Neural cell (in vitro differentiated cells): Measurements from ENCODE around the gene PPM1H. TPM values are rescaled to one million over a fixed set of nuclear protein-coding genes. Genes with fewer than 3 reads are reported as not detected.

Experiments
- H2AFZ ChIP-seq: fragments of 200-600, 300-800 bp; sonication (generic), shearing (Covaris generic); 2 replicates; pipeline ENCODE4 v1.6.0; 2014; ENCODE audit warnings: low read depth, mild to moderate bottlenecking, antibody characterized with exemption, low read length, moderate library complexity
- H3F3A ChIP-seq: fragments of 200-600 bp; shearing (Covaris generic); 2 replicates; pipeline ENCODE4 v1.6.1; 2016; ENCODE audit warnings: mild to moderate bottlenecking, moderate library complexity, mixed read lengths, antibody characterized with exemption, low read length; ENCODE audit not compliant: insufficient read depth, poor library complexity, severe bottlenecking
- H3K27ac ChIP-seq: fragments of 200-600, 300-800 bp; sonication (generic), shearing (Covaris generic); 2 replicates; pipeline ENCODE4 v1.5.1; 2014; ENCODE audit warnings: mild to moderate bottlenecking, low read length, moderate library complexity
- H3K27me3 ChIP-seq: fragments of 300-800, 200-600 bp; sonication (generic), shearing (Covaris generic); 2 replicates; pipeline ENCODE4 v1.6.0; 2014; ENCODE audit warnings: mild to moderate bottlenecking, low read depth, low read length, moderate library complexity; ENCODE audit not compliant: insufficient read depth
- H3K36me3 ChIP-seq: fragments of 300-800, 200-600 bp; sonication (generic), shearing (Covaris generic); 2 replicates; pipeline ENCODE4 v1.5.1; 2014; ENCODE audit warnings: mild to moderate bottlenecking, antibody characterized with exemption, low read length, moderate library complexity; ENCODE audit not compliant: insufficient read depth
- H3K4me2 ChIP-seq: fragments of 300-800, 200-600 bp; sonication (generic), shearing (Covaris generic); 2 replicates; pipeline ENCODE4 v1.6.0; 2014; ENCODE audit warnings: mild to moderate bottlenecking, low read length
- H3K4me3 ChIP-seq: fragments of 300-800, 200-600 bp; sonication (generic), shearing (Covaris generic); 2 replicates; pipeline ENCODE4 v1.5.1; 2014; ENCODE audit warnings: mild to moderate bottlenecking, low read length, moderate library complexity
- H3K79me2 ChIP-seq: fragments of 200-600 bp; shearing (Covaris generic); replicated peaks from 2 replicates; pipeline ENCODE4 v1.6.0; 2014; ENCODE audit warnings: mild to moderate bottlenecking, low read length, moderate library complexity; ENCODE audit not compliant: insufficient read depth
- H3K9ac ChIP-seq: fragments of 300-800, 200-600 bp; sonication (generic), shearing (Covaris generic); 2 replicates; pipeline ENCODE4 v1.6.1; 2016; ENCODE audit warnings: mild to moderate bottlenecking, low read length, mixed read lengths
- H3K9me2 ChIP-seq: fragments of 200-600 bp; shearing (Covaris generic); 2 replicates; pipeline ENCODE4 v1.6.1; 2016; ENCODE audit warnings: mild to moderate bottlenecking, low read length, mixed read lengths; ENCODE audit not compliant: insufficient read depth
- H3K9me3 ChIP-seq: fragments of 200-600, 300-800 bp; sonication (generic), shearing (Covaris generic); 2 replicates; pipeline ENCODE4 v1.6.1; 2016; ENCODE audit warnings: mild to moderate bottlenecking, mixed run types, low read length, moderate library complexity, mixed read lengths
- H4K20me1 ChIP-seq: fragments of 200-600 bp; shearing (Covaris generic); 2 replicates; pipeline ENCODE4 v1.6.1; 2016; ENCODE audit warnings: mild to moderate bottlenecking, mixed run types; ENCODE audit not compliant: insufficient read depth
- CTCF ChIP-seq: fragments of 450-650 bp; IDR thresholded peaks from 2 replicates; pipeline ENCODE4 v1.5.1; 2014; ENCODE audit warnings: antibody characterized with exemption, mild to moderate bottlenecking, moderate library complexity; ENCODE audit not compliant: poor library complexity, severe bottlenecking
- EP300 ChIP-seq: fragments of 450-650 bp; conservative IDR thresholded peaks from 2 replicates; pipeline ENCODE4 v1.6.1; 2014; ENCODE audit warnings: antibody characterized with exemption, mild to moderate bottlenecking, moderate library complexity; ENCODE audit not compliant: poor library complexity, severe bottlenecking
- MXI1 ChIP-seq: fragments of 450-650 bp; conservative IDR thresholded peaks from 2 replicates; pipeline ENCODE4 v1.6.1; 2014; ENCODE audit warnings: antibody characterized with exemption, mild to moderate bottlenecking; ENCODE audit not compliant: poor library complexity, severe bottlenecking
- POLR2AphosphoS5 ChIP-seq: IDR thresholded peaks from 2 replicates; pipeline ENCODE4 v1.6.1; 2012
- RAD21 ChIP-seq: fragments of 450-650 bp; conservative IDR thresholded peaks from 2 replicates; pipeline ENCODE4 v1.6.1; 2014; ENCODE audit warnings: antibody characterized with exemption, mild to moderate bottlenecking, moderate library complexity
- REST ChIP-seq: IDR thresholded peaks from 2 replicates; pipeline ENCODE4 v1.6.1; 2012; ENCODE audit warnings: borderline replicate concordance
- SMC3 ChIP-seq: fragments of 450-650 bp; conservative IDR thresholded peaks from 2 replicates; pipeline ENCODE4 v1.6.1; 2014; ENCODE audit warnings: antibody characterized with exemption, mild to moderate bottlenecking, moderate library complexity; ENCODE audit not compliant: poor library complexity
- TAF1 ChIP-seq: IDR thresholded peaks from 2 replicates; pipeline ENCODE4 v1.6.1; 2012; ENCODE audit warnings: low read depth
- polyA plus RNA-seq: library from polyadenylated mRNA; depleted of rRNA; stranded (reverse); fragments of >200 nt; gene quantifications from 2 replicates; pipeline ENCODE4 v1.2.3, GENCODE V29; 2014

The PPM1H gene
- polyA plus RNA-seq, 1 donor from 2014 or later: 3.9 TPM

DNA sequence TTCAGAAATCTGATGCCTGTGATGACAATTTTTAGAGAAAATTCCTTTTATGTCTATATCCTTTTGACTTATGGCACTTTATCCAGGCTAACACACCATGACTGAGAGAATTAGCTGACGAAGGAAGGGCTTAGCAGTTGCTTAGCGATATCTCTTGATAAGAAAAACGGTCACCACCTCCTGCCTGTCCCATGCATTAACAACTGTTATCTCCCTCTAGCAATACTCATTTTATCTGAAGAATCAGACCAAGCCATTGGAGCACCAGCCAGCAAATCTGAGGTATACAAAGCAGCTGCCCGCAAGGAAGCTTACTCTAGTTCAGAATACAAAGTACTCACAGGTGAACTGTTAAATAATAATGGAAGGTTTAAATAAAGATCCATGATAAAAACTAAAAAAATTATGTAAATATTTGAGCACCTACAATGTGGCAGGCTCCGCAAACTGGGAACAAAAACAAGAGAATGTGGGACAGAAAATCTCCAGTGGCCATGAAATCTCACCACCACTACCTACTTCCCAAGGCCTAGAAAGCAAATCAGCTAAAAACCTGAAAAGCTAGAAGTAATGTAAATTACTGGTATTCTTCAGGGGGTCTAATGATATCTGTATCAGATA, 24.3 kb downstream of the PPM1H start:
- H3K27me3 ChIP-seq: no peaks in the 10 kb centered on the region
- H3K4me2 ChIP-seq: no peak overlapping the region
- no peak overlapping the region for H2AFZ ChIP-seq
- no peak overlapping the region for H3K4me3 ChIP-seq
- H3K9ac ChIP-seq: no peak overlapping the region
- H3F3A ChIP-seq: no peaks in the 10 kb centered on the region
- H3K9me3 ChIP-seq: no peaks in the 10 kb centered on the region
- no peaks in the 10 kb centered on the region for H4K20me1 ChIP-seq
- no peak for TF ChIP-seq REST
- H3K27ac ChIP-seq: no peak overlapping the region
- no peaks in the 10 kb centered on the region for H3K79me2 ChIP-seq
- H3K36me3 ChIP-seq: no peaks in the 10 kb centered on the region
- no peaks in the 10 kb centered on the region for H3K9me2 ChIP-seq

GRCh38 chr12:62909340-62909739, 25.6 kb downstream of the PPM1H start:
- H3K9me2 ChIP-seq: no peaks in the 10 kb centered on the region
- H3K36me3 ChIP-seq: no peaks in the 10 kb centered on the region
- no peaks in the 10 kb centered on the region for H4K20me1 ChIP-seq
- H2AFZ ChIP-seq: no peak overlapping the region
- H3K27me3 ChIP-seq: no peaks in the 10 kb centered on the region
- H3F3A ChIP-seq: no peaks in the 10 kb centered on the region
- H3K9ac ChIP-seq: no peak overlapping the region
- no peak overlapping the region for H3K27ac ChIP-seq
- no peak overlapping the region for H3K4me3 ChIP-seq
- no peaks in the 10 kb centered on the region for H3K79me2 ChIP-seq
- no peaks in the 10 kb centered on the region for H3K9me3 ChIP-seq
- no peak overlapping the region for H3K4me2 ChIP-seq
- TF ChIP-seq MXI1: no peak
- TF ChIP-seq TAF1: no peak
- TF ChIP-seq SMC3: no peak
- TF ChIP-seq RAD21: no peak
- TF ChIP-seq EP300: no peak
- TF ChIP-seq REST: no peak
- TF ChIP-seq POLR2AphosphoS5: no peak
- TF ChIP-seq CTCF: no peak
